Measurements from ENCODE around the gene SCAMP4. TPM values are rescaled to one million over a fixed set of nuclear protein-coding genes. Genes with fewer than 3 reads are reported as not detected.

SCAMP4 gene
- polyA plus RNA-seq, 1 donor from 2014 or later = 12.7 TPM

DNA sequence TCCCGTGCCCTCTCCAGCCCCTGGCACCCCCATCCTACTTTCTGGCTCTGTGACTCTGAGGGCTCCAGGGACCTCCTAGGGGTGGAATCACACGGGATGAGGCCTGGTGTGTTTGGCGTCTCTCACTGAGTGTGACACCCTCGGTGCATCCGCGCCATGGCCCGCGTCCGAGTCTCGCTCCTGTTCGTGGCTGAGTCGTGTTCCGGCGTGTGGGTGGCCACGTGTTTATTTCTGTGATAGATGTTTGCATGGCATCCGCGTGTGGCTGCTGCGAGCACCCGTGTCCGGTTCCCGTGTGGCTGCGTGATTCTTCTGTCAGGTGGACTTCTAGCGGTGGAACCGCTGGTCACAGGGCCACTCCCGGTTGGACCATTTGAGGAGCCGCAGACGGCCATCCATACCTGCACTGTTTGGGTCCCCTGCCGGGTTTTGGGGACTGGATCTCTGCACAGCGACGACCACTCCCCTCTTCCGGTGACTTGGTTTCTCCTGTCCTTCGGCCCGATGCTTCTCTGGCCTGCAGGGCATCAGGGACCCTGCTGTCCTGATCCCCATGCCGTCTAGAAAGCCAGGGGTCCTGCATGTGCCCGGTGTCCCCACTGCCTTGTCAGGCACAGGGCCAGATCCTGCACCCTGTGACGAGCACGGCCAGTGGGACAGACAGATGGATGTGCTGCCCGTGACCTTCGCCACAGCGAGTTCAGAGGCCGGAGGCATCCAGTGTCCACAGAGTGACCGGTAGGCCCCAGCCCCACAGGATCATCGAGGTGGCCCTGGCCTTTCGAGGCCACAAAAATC lies 44.3 kb downstream of the SCAMP4 start:
- no peaks in the 10 kb centered on the region for H3F3A ChIP-seq (ENCODE audit: insufficient read depth, low read length, poor library complexity, severe bottlenecking)
- H3K9me2 ChIP-seq (ENCODE audit: insufficient read depth, low read length) = no peaks in the 10 kb centered on the region
- H3K4me3 ChIP-seq (ENCODE audit: low read length) = no peak overlapping the region
- H4K20me1 ChIP-seq (ENCODE audit: insufficient read depth) = no peaks in the 10 kb centered on the region
- H2AFZ ChIP-seq (ENCODE audit: low read depth, low read length) = no peak overlapping the region
- H3K79me2 ChIP-seq (replicated peaks; ENCODE audit: insufficient read depth, low read length) = peaks cover 57% of the 10 kb centered on the region
- no peak overlapping the region for H3K4me2 ChIP-seq (ENCODE audit: low read length)
- H3K36me3 ChIP-seq (ENCODE audit: insufficient read depth, low read length) = no peaks in the 10 kb centered on the region
- H3K27me3 ChIP-seq (ENCODE audit: insufficient read depth, low read depth, low read length) = no peaks in the 10 kb centered on the region
- H3K27ac ChIP-seq (ENCODE audit: low read length) = no peak overlapping the region
- no peaks in the 10 kb centered on the region for H3K9me3 ChIP-seq (ENCODE audit: low read length)
- H3K9ac ChIP-seq (ENCODE audit: low read length) = no peak overlapping the region
- TF ChIP-seq MXI1 (conservative IDR thresholded peaks at IDR 0.05; ENCODE audit: poor library complexity, severe bottlenecking) (no peak), EZH2 (IDR thresholded peaks at IDR 0.05; ENCODE audit: borderline replicate concordance, insufficient read depth, low read length, poor library complexity, severe bottlenecking) (no peak), EP300 (conservative IDR thresholded peaks at IDR 0.05; ENCODE audit: poor library complexity, severe bottlenecking) (no peak), TAF1 (IDR thresholded peaks at IDR 0.05; ENCODE audit: low read depth) (no peak), POLR2AphosphoS5 (IDR thresholded peaks at IDR 0.05) (no peak), RAD21 (conservative IDR thresholded peaks at IDR 0.05) (no peak), SMC3 (conservative IDR thresholded peaks at IDR 0.05; ENCODE audit: poor library complexity) (no peak)
- TF ChIP-seq, protein P1, sequence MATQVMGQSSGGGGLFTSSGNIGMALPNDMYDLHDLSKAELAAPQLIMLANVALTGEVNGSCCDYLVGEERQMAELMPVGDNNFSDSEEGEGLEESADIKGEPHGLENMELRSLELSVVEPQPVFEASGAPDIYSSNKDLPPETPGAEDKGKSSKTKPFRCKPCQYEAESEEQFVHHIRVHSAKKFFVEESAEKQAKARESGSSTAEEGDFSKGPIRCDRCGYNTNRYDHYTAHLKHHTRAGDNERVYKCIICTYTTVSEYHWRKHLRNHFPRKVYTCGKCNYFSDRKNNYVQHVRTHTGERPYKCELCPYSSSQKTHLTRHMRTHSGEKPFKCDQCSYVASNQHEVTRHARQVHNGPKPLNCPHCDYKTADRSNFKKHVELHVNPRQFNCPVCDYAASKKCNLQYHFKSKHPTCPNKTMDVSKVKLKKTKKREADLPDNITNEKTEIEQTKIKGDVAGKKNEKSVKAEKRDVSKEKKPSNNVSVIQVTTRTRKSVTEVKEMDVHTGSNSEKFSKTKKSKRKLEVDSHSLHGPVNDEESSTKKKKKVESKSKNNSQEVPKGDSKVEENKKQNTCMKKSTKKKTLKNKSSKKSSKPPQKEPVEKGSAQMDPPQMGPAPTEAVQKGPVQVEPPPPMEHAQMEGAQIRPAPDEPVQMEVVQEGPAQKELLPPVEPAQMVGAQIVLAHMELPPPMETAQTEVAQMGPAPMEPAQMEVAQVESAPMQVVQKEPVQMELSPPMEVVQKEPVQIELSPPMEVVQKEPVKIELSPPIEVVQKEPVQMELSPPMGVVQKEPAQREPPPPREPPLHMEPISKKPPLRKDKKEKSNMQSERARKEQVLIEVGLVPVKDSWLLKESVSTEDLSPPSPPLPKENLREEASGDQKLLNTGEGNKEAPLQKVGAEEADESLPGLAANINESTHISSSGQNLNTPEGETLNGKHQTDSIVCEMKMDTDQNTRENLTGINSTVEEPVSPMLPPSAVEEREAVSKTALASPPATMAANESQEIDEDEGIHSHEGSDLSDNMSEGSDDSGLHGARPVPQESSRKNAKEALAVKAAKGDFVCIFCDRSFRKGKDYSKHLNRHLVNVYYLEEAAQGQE (IDR thresholded peaks at IDR 0.05; ENCODE audit: borderline replicate concordance) = no peak
- TF ChIP-seq, protein P2, sequence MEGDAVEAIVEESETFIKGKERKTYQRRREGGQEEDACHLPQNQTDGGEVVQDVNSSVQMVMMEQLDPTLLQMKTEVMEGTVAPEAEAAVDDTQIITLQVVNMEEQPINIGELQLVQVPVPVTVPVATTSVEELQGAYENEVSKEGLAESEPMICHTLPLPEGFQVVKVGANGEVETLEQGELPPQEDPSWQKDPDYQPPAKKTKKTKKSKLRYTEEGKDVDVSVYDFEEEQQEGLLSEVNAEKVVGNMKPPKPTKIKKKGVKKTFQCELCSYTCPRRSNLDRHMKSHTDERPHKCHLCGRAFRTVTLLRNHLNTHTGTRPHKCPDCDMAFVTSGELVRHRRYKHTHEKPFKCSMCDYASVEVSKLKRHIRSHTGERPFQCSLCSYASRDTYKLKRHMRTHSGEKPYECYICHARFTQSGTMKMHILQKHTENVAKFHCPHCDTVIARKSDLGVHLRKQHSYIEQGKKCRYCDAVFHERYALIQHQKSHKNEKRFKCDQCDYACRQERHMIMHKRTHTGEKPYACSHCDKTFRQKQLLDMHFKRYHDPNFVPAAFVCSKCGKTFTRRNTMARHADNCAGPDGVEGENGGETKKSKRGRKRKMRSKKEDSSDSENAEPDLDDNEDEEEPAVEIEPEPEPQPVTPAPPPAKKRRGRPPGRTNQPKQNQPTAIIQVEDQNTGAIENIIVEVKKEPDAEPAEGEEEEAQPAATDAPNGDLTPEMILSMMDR (IDR thresholded peaks at IDR 0.05; ENCODE audit: poor library complexity, severe bottlenecking) = no peak

DNA sequence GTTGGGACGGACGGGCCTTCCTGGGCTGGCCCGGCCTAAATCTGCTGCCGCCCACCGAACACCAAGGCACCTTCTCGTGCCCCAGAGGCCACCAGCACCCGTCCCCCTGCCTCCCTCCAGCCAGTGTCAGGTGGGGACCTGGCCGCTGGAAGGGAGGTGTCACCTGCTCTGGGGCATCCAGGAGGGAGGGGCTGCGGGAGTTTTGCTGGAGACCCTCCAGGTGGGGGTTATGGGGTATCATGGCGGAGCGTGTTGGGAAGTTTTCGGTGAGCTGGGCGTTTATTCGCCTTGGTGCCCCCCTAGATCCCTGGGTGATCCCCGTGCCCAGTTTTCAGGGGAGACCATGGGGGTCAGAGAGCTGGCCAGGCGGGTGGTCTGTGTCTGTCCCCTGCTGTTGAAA lies 45.4 kb downstream of the SCAMP4 start:
- TF ChIP-seq EP300 (conservative IDR thresholded peaks at IDR 0.05; ENCODE audit: poor library complexity, severe bottlenecking) (no peak), RAD21 (conservative IDR thresholded peaks at IDR 0.05) (no peak), TAF1 (IDR thresholded peaks at IDR 0.05; ENCODE audit: low read depth) (no peak), EZH2 (IDR thresholded peaks at IDR 0.05; ENCODE audit: borderline replicate concordance, insufficient read depth, low read length, poor library complexity, severe bottlenecking) (no peak), POLR2AphosphoS5 (IDR thresholded peaks at IDR 0.05) (no peak), SMC3 (conservative IDR thresholded peaks at IDR 0.05; ENCODE audit: poor library complexity) (no peak), MXI1 (conservative IDR thresholded peaks at IDR 0.05; ENCODE audit: poor library complexity, severe bottlenecking) (no peak)
- TF ChIP-seq, protein P1 (IDR thresholded peaks at IDR 0.05; ENCODE audit: borderline replicate concordance) = no peak
- TF ChIP-seq, protein P2 (IDR thresholded peaks at IDR 0.05; ENCODE audit: poor library complexity, severe bottlenecking) = no peak
- Histone ChIP-seq H2AFZ (ENCODE audit: low read depth, low read length) (no peak overlapping the region), H3K9me3 (ENCODE audit: low read length) (no peaks in the 10 kb centered on the region), H3K4me2 (ENCODE audit: low read length) (no peak overlapping the region), H3K9ac (ENCODE audit: low read length) (no peak overlapping the region), H3F3A (ENCODE audit: insufficient read depth, low read length, poor library complexity, severe bottlenecking) (no peaks in the 10 kb centered on the region), H3K9me2 (ENCODE audit: insufficient read depth, low read length) (no peaks in the 10 kb centered on the region), H4K20me1 (ENCODE audit: insufficient read depth) (no peaks in the 10 kb centered on the region), H3K27ac (ENCODE audit: low read length) (no peak overlapping the region), H3K36me3 (ENCODE audit: insufficient read depth, low read length) (no peaks in the 10 kb centered on the region), H3K27me3 (ENCODE audit: insufficient read depth, low read depth, low read length) (no peaks in the 10 kb centered on the region), H3K79me2 (replicated peaks; ENCODE audit: insufficient read depth, low read length) (peaks cover 46% of the 10 kb centered on the region), H3K4me3 (ENCODE audit: low read length) (no peak overlapping the region)
